ENCODE data around the gene LOC128125822.

Gene LOC128125822

GRCh38 chr6:63533952-63534351 lies 38.3 kb upstream of the LOC128125822 start:
- no peak overlapping the region for H3K4me3 ChIP-seq
- no peaks in the 10 kb centered on the region for H3K9me3 ChIP-seq
- intact Hi-C loops (cut with DNase I): no loop called here
- no peak for DNase-seq
- no peak for TF ChIP-seq CTCF (IDR thresholded peaks at IDR 0.05)
- no peak overlapping the region for H3K27ac ChIP-seq
- no peak for ATAC-seq
- H3K4me1 ChIP-seq: no peaks in the 10 kb centered on the region
- H3K36me3 ChIP-seq: no peaks in the 10 kb centered on the region
- no peaks in the 10 kb centered on the region for H3K27me3 ChIP-seq

GRCh38 chr6:63537201-63537958 lies 34.9 kb upstream of the LOC128125822 start:
- no peaks in the 10 kb centered on the region for H3K9me3 ChIP-seq
- no peaks in the 10 kb centered on the region for H3K4me1 ChIP-seq
- no peak overlapping the region for H3K4me3 ChIP-seq
- DNase-seq (no peak), ATAC-seq (no peak)
- intact Hi-C loops (cut with DNase I): no loop called here
- no peak for TF ChIP-seq CTCF (IDR thresholded peaks at IDR 0.05)
- no peak overlapping the region for H3K27ac ChIP-seq
- no peaks in the 10 kb centered on the region for H3K27me3 ChIP-seq
- H3K36me3 ChIP-seq: no peaks in the 10 kb centered on the region

- ATAC-seq (no peak), DNase-seq (no peak)
- no peak for TF ChIP-seq CTCF (IDR thresholded peaks at IDR 0.05)
- H3K36me3 ChIP-seq: no peaks in the 10 kb centered on the region
- no peaks in the 10 kb centered on the region for H3K27me3 ChIP-seq
- H3K27ac ChIP-seq: no peak overlapping the region
- no peaks in the 10 kb centered on the region for H3K9me3 ChIP-seq
- no peak overlapping the region for H3K4me3 ChIP-seq
- intact Hi-C loops (cut with DNase I): no loop called here
- H3K4me1 ChIP-seq: no peaks in the 10 kb centered on the region
Measured at GRCh38 chr6:63537959-63538300, 34.4 kb upstream of the LOC128125822 start.

GRCh38 chr6:63538550-63538949 lies 33.7 kb upstream of the LOC128125822 start:
- no peaks in the 10 kb centered on the region for H3K27me3 ChIP-seq
- TF ChIP-seq CTCF (IDR thresholded peaks at IDR 0.05): no peak

GRCh38 chr6:63543001-63543400 lies 29.3 kb upstream of the LOC128125822 start:
- H3K27ac ChIP-seq: no peak overlapping the region
- H3K4me1 ChIP-seq: no peaks in the 10 kb centered on the region
- DNase-seq: no peak
- no peak for TF ChIP-seq CTCF (IDR thresholded peaks at IDR 0.05)
- no peaks in the 10 kb centered on the region for H3K9me3 ChIP-seq
- no peak overlapping the region for H3K4me3 ChIP-seq
- intact Hi-C loops (cut with DNase I): no loop called here
- no peaks in the 10 kb centered on the region for H3K27me3 ChIP-seq
- no peak for ATAC-seq
- H3K36me3 ChIP-seq: no peaks in the 10 kb centered on the region

More at GRCh38 chr6:63538550-63538949, 33.7 kb upstream of the LOC128125822 start:
- no peak for DNase-seq
- no peaks in the 10 kb centered on the region for H3K9me3 ChIP-seq
- ATAC-seq: no peak
- H3K4me1 ChIP-seq: no peaks in the 10 kb centered on the region
- intact Hi-C loops (cut with DNase I): no loop called here
- H3K4me3 ChIP-seq: no peak overlapping the region
- H3K36me3 ChIP-seq: no peaks in the 10 kb centered on the region
- H3K27ac ChIP-seq: no peak overlapping the region

GRCh38 chr6:63543982-63544381 lies 28.3 kb upstream of the LOC128125822 start:
- no peak overlapping the region for H3K27ac ChIP-seq
- DNase-seq (no peak), ATAC-seq (no peak)
- H3K36me3 ChIP-seq: no peaks in the 10 kb centered on the region
- H3K9me3 ChIP-seq: no peaks in the 10 kb centered on the region
- H3K4me1 ChIP-seq: no peaks in the 10 kb centered on the region
- H3K4me3 ChIP-seq: no peak overlapping the region
- no peak for TF ChIP-seq CTCF (IDR thresholded peaks at IDR 0.05)
- H3K27me3 ChIP-seq: no peaks in the 10 kb centered on the region
- intact Hi-C loops (cut with DNase I): no loop called here
